ENCODE measurements around the gene CHMP4A. TPM values are rescaled to one million over a fixed set of nuclear protein-coding genes. Genes with fewer than 3 reads are reported as not detected.

CHMP4A gene
- total RNA-seq, 1 experiment from 2014 or later, result 31.2 TPM

GRCh38 chr14:24255931-24256711 is 42.8 kb upstream of the CHMP4A start:
- CTCF ChIA-PET, result no interaction called here
- H3K36me3 ChIP-seq (ENCODE audit: low read depth), result no peaks in the 10 kb centered on the region

DNA sequence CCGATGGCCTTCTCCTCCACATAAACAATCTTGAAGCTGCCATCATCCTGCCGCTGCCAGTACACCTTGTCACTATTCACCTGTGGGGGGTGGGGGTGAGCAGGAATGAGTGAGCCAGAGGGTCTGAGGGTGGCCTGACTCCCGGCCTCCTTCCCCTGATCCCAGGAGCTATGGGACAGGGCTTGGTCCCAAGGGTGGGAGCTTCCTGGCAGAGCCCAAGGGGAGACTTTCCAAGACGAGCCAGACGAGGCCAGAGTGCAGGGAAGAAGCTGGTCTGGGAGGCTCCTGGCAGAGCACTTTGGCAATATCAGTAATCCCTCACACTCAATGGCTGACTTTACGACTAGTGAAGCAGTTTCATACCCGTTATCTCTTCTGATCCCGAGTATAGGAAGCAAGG is 42.1 kb upstream of the CHMP4A start:
- Histone ChIP-seq H3F3A (ENCODE audit: insufficient read depth, low read depth) (no peaks in the 10 kb centered on the region), H3K4me2 (no peak overlapping the region), H3K27me3 (ENCODE audit: insufficient read depth, low read depth) (no peaks in the 10 kb centered on the region), H3K79me2 (ENCODE audit: low read depth) (no peaks in the 10 kb centered on the region), H3K4me3 (no peak overlapping the region), H3K9me2 (ENCODE audit: insufficient read depth) (no peaks in the 10 kb centered on the region), H3K9me3 (ENCODE audit: insufficient read depth, low read depth) (no peaks in the 10 kb centered on the region), H3K4me1 (replicated peaks; ENCODE audit: insufficient read depth) (no peaks in the 10 kb centered on the region), H3K36me3 (ENCODE audit: low read depth) (no peaks in the 10 kb centered on the region), H3K27ac (no peak overlapping the region), H4K20me1 (ENCODE audit: insufficient read depth) (no peaks in the 10 kb centered on the region), H2AFZ (no peak overlapping the region)
- intact Hi-C loops (cut with micrococcal nuclease; ENCODE audit: unreplicated experiment), result no loop called here
- TF ChIP-seq, protein P1, sequence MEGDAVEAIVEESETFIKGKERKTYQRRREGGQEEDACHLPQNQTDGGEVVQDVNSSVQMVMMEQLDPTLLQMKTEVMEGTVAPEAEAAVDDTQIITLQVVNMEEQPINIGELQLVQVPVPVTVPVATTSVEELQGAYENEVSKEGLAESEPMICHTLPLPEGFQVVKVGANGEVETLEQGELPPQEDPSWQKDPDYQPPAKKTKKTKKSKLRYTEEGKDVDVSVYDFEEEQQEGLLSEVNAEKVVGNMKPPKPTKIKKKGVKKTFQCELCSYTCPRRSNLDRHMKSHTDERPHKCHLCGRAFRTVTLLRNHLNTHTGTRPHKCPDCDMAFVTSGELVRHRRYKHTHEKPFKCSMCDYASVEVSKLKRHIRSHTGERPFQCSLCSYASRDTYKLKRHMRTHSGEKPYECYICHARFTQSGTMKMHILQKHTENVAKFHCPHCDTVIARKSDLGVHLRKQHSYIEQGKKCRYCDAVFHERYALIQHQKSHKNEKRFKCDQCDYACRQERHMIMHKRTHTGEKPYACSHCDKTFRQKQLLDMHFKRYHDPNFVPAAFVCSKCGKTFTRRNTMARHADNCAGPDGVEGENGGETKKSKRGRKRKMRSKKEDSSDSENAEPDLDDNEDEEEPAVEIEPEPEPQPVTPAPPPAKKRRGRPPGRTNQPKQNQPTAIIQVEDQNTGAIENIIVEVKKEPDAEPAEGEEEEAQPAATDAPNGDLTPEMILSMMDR (conservative IDR thresholded peaks at IDR 0.05), result no peak
- ChIA-PET POLR2A (ENCODE audit: unreplicated experiment) (no interaction called here), CTCF (no interaction called here)
- DNase-seq, result no peak
- no TSS peak for BruUV-seq (replicated peaks)

More at GRCh38 chr14:24255931-24256711, 42.8 kb upstream of the CHMP4A start:
- POLR2A ChIA-PET (ENCODE audit: unreplicated experiment), result no interaction called here
- H3K9me3 ChIP-seq (ENCODE audit: insufficient read depth, low read depth), result no peaks in the 10 kb centered on the region
- H3K27me3 ChIP-seq (ENCODE audit: insufficient read depth, low read depth), result no peaks in the 10 kb centered on the region
- DNase-seq, result no peak
- no peak for TF ChIP-seq EZH2 (IDR thresholded peaks at IDR 0.05; ENCODE audit: low read depth)
- TF ChIP-seq, protein P1 (conservative IDR thresholded peaks at IDR 0.05), result no peak
- H3K9me2 ChIP-seq (ENCODE audit: insufficient read depth), result no peaks in the 10 kb centered on the region
- H3K4me2 ChIP-seq, result no peak overlapping the region
- H4K20me1 ChIP-seq (ENCODE audit: insufficient read depth), result no peaks in the 10 kb centered on the region
- H3K4me3 ChIP-seq, result no peak overlapping the region
- H2AFZ ChIP-seq, result no peak overlapping the region
- no peaks in the 10 kb centered on the region for H3F3A ChIP-seq (ENCODE audit: insufficient read depth, low read depth)
- H3K4me1 ChIP-seq (replicated peaks; ENCODE audit: insufficient read depth), result no peaks in the 10 kb centered on the region
- BruUV-seq (replicated peaks), result no TSS peak
- no peak overlapping the region for H3K27ac ChIP-seq
- no peaks in the 10 kb centered on the region for H3K79me2 ChIP-seq (ENCODE audit: low read depth)
- intact Hi-C loops (cut with micrococcal nuclease; ENCODE audit: unreplicated experiment), result no loop called here

DNA sequence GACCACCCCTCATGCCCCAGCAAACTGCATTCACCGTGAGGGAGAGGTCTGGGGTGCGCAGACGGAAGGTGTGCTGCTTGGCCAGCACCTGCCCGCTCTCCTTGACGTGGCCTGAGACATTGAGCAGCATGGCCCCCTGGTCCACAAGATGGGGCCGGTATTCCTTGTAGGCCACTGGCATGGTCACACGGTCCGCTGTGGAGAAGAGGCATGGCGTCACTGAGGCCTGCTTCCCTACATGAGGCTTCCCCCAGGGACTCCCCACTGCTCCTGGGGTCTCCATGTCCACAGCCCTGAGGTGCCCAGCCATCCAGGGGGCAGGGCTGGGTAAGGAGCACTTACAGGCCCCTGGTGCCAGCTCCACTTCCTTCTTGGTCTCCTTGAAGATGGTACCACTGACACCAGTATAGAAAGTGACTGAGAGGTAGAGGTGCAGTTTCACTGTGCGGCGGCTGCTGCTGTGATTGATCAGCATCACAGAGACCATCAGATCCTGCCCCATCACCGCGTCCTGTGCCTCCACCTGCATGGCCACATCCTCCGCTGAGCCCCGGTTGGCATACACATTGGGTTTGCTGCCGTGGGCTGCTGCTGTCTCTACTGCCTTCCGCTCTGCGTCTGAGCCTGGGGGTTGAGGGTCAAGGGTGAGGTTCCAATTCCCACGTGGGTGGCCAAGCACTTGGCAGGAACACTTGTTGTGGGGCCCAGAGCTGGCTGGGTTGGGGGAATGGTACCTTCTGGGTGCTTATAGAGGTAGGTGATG is 41.5 kb upstream of the CHMP4A start:
- H3K27me3 ChIP-seq (ENCODE audit: insufficient read depth, low read depth), result no peaks in the 10 kb centered on the region
- no peak overlapping the region for H3K4me3 ChIP-seq
- H3K79me2 ChIP-seq (ENCODE audit: low read depth), result no peaks in the 10 kb centered on the region
- no TSS peak for BruUV-seq (replicated peaks)
- no peaks in the 10 kb centered on the region for H4K20me1 ChIP-seq (ENCODE audit: insufficient read depth)
- H2AFZ ChIP-seq, result no peak overlapping the region
- H3K27ac ChIP-seq, result no peak overlapping the region
- H3F3A ChIP-seq (ENCODE audit: insufficient read depth, low read depth), result no peaks in the 10 kb centered on the region
- H3K9me2 ChIP-seq (ENCODE audit: insufficient read depth), result no peaks in the 10 kb centered on the region
- POLR2A ChIA-PET (ENCODE audit: unreplicated experiment), result no interaction called here
- H3K36me3 ChIP-seq (ENCODE audit: low read depth), result no peaks in the 10 kb centered on the region
- no peaks in the 10 kb centered on the region for H3K9me3 ChIP-seq (ENCODE audit: insufficient read depth, low read depth)
- CTCF ChIA-PET, result no interaction called here
- intact Hi-C loops (cut with micrococcal nuclease; ENCODE audit: unreplicated experiment), result no loop called here
- no peak for DNase-seq
- H3K4me2 ChIP-seq, result no peak overlapping the region
- no peaks in the 10 kb centered on the region for H3K4me1 ChIP-seq (replicated peaks; ENCODE audit: insufficient read depth)
- TF ChIP-seq, protein P1 (conservative IDR thresholded peaks at IDR 0.05), result no peak
- no peak for TF ChIP-seq EZH2 (IDR thresholded peaks at IDR 0.05; ENCODE audit: low read depth)
